Astrocyte (in vitro differentiated cells and primary cell): Measurements from ENCODE around the gene MAP3K3. TPM values are rescaled to one million over a fixed set of nuclear protein-coding genes. Genes with fewer than 3 reads are reported as not detected.

Experiments
- DNase-seq: peaks from one replicate; pipeline ENCODE4 v3.0.0-alpha.2; 2010; ENCODE audit warnings: low read depth
- FAIRE-seq: peaks from 2 replicates; lab custom pipeline; 2011; peaks lifted over from hg19 to GRCh38; lab: Jason Lieb, UNC
- H2AFZ ChIP-seq: 2 replicates; pipeline ENCODE4 v1.6.0; 2012; ENCODE audit warnings: low read depth, low read length, inconsistent platforms
- H3K27ac ChIP-seq: 2 replicates; pipeline ENCODE4 v1.5.1; 2011; ENCODE audit warnings: low read depth, low read length, inconsistent platforms
- H3K27me3 ChIP-seq: 2 replicates; pipeline ENCODE4 v1.6.0; 2011; ENCODE audit warnings: low read length, inconsistent platforms; ENCODE audit not compliant: insufficient read depth
- H3K36me3 ChIP-seq: 2 replicates; pipeline ENCODE4 v1.5.1; 2011; ENCODE audit warnings: low read length, inconsistent platforms; ENCODE audit not compliant: insufficient read depth
- H3K4me1 ChIP-seq: 2 replicates; pipeline ENCODE4 v1.5.1; 2011; ENCODE audit warnings: low read length, inconsistent platforms; ENCODE audit not compliant: insufficient read depth
- H3K4me2 ChIP-seq: 2 replicates; pipeline ENCODE4 v1.6.0; 2012; ENCODE audit warnings: low read length, inconsistent platforms
- H3K4me3 ChIP-seq: 2 replicates; pipeline ENCODE4 v1.5.1; 2011; ENCODE audit warnings: low read depth, mild to moderate bottlenecking, low read length, inconsistent platforms; ENCODE audit not compliant: insufficient read depth
- H3K79me2 ChIP-seq: 2 replicates; pipeline ENCODE4 v1.6.0; 2012; ENCODE audit warnings: mild to moderate bottlenecking, low read length, inconsistent platforms; ENCODE audit not compliant: insufficient read depth
- H3K9ac ChIP-seq: 2 replicates; pipeline ENCODE4 v1.6.0; 2012; ENCODE audit warnings: mild to moderate bottlenecking, low read length, inconsistent platforms
- H3K9me3 ChIP-seq: 2 replicates; pipeline ENCODE4 v1.5.1; 2012; ENCODE audit warnings: low read depth, mild to moderate bottlenecking, low read length, inconsistent platforms; ENCODE audit not compliant: insufficient read depth
- H4K20me1 ChIP-seq: 2 replicates; pipeline ENCODE4 v1.6.0; 2012; ENCODE audit warnings: low read length, inconsistent platforms; ENCODE audit not compliant: insufficient read depth
- H3K27ac Mint-ChIP-seq: one replicate; pipeline ENCODE4 v1.8.0; 2021; ENCODE audit warnings: mild to moderate bottlenecking, mixed read lengths; ENCODE audit not compliant: unreplicated experiment
- H3K27me3 Mint-ChIP-seq: one replicate; pipeline ENCODE4 v1.8.0; 2021; ENCODE audit warnings: low read depth, mixed read lengths; ENCODE audit not compliant: unreplicated experiment
- H3K36me3 Mint-ChIP-seq: one replicate; pipeline ENCODE4 v1.8.0; 2021; ENCODE audit warnings: low read depth, mixed read lengths; ENCODE audit not compliant: unreplicated experiment
- H3K4me1 Mint-ChIP-seq: one replicate; pipeline ENCODE4 v1.8.0; 2021; ENCODE audit warnings: low read depth, mixed read lengths; ENCODE audit not compliant: unreplicated experiment
- H3K4me3 Mint-ChIP-seq: one replicate; pipeline ENCODE4 v1.8.0; 2021; ENCODE audit warnings: mild to moderate bottlenecking, moderate library complexity, mixed read lengths; ENCODE audit not compliant: unreplicated experiment
- H3K9me3 Mint-ChIP-seq: one replicate; pipeline ENCODE4 v1.8.0; 2021; ENCODE audit warnings: mild to moderate bottlenecking, mixed read lengths; ENCODE audit not compliant: unreplicated experiment
- EZH2 ChIP-seq: IDR thresholded peaks from 2 replicates; pipeline ENCODE4 v1.6.1; 2012; ENCODE audit warnings: mild to moderate bottlenecking, low read length, inconsistent platforms; ENCODE audit not compliant: insufficient read depth
- total RNA-seq: library from RNA; stranded (reverse); gene quantifications from 2 replicates; pipeline ENCODE4 v1.2.1, GENCODE V29; 2021
- TF ChIP-seq, protein P1 (sequence below): IDR thresholded peaks from 2 replicates; pipeline ENCODE4 v1.5.1; 2011; ENCODE audit warnings: low read depth, mild to moderate bottlenecking, inconsistent platforms, low read length, moderate library complexity; ENCODE audit not compliant: insufficient read depth

MAP3K3 gene
- total RNA-seq, 1 donor from 2014 or later = 30.5 TPM

DNA sequence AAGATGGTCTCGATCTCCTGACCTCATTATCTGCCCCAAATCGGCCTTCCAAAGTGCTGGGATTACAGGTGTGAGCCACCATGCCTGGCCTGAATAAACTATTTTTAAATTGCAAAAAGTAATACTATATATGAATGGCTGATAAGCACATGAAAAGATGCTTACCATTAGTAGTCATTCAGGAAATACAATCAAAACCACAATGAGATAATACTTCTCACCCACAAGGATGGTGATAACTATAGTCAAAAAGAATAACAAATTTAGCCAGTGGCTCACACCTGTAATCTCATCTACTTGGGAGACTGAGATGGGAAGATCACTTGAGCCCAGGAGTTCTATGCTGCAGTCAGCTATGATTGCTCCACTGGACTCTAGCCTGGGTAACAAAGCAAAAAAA is 23.9 kb upstream of the MAP3K3 start:
- Mint-ChIP-seq H3K4me3 (no peak overlapping the region), H3K9me3 (no peaks in the 10 kb centered on the region), H3K27ac (no peak overlapping the region), H3K36me3 (peaks cover 5% of the 10 kb centered on the region), H3K4me1 (peaks cover 7% of the 10 kb centered on the region), H3K27me3 (no peaks in the 10 kb centered on the region)
- Histone ChIP-seq H3K4me2 (no peak overlapping the region), H3K4me1 (peaks cover 14% of the 10 kb centered on the region), H3K9ac (no peak overlapping the region), H3K27me3 (no peaks in the 10 kb centered on the region), H4K20me1 (no peaks in the 10 kb centered on the region), H3K79me2 (peaks cover 15% of the 10 kb centered on the region), H3K9me3 (no peaks in the 10 kb centered on the region), H3K36me3 (peaks cover 3% of the 10 kb centered on the region), H2AFZ (no peak overlapping the region), H3K27ac (no peak overlapping the region), H3K4me3 (no peak overlapping the region)
- TF ChIP-seq EZH2 = no peak
- TF ChIP-seq, protein P1, sequence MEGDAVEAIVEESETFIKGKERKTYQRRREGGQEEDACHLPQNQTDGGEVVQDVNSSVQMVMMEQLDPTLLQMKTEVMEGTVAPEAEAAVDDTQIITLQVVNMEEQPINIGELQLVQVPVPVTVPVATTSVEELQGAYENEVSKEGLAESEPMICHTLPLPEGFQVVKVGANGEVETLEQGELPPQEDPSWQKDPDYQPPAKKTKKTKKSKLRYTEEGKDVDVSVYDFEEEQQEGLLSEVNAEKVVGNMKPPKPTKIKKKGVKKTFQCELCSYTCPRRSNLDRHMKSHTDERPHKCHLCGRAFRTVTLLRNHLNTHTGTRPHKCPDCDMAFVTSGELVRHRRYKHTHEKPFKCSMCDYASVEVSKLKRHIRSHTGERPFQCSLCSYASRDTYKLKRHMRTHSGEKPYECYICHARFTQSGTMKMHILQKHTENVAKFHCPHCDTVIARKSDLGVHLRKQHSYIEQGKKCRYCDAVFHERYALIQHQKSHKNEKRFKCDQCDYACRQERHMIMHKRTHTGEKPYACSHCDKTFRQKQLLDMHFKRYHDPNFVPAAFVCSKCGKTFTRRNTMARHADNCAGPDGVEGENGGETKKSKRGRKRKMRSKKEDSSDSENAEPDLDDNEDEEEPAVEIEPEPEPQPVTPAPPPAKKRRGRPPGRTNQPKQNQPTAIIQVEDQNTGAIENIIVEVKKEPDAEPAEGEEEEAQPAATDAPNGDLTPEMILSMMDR = no peak
- peak; percentile 8 for DNase-seq
- FAIRE-seq = no peak

DNA sequence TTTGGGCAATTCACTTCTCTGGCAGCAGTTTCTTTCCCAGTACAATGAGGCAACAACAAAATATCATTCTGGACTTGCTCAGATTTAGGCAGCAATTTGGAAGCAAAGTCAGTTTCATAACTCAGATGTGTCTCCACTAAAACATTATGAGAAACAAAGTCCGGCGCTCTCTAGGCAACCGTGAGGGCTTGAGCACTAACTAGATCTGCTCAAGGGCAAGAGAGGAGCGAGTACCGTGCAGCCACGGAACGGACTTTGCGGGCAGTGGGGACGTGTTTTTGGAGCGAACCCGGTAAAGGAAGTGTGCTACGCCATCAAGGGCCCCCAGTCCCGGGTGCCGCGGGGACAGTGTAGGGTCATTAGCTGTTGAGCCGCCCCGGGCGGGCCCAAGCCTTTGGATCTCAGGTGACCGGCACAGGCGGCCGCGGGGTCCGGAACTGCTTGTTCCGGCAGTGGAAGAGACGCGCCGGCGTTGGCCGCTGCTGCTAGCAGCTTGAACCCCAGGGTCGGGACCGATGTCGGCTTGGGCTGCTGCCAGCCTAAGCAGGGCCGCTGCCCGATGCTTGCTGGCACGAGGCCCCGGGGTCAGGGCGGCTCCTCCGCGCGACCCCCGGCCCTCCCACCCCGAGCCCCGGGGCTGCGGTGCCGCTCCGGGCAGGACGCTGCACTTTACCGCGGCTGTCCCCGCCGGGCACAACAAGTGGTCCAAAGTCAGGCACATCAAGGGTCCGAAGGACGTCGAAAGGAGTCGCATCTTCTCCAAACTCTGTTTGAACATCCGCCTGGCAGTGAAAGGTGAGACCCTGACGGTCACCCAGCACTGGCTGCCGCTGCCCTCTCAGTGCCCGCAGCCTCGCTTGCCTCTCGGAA is 21.4 kb upstream of the MAP3K3 start, which contains the start of gene TACO1:
TSS of gene TACO1 (plus strand) at position 327 of the 870 bp plus-strand sequence. CDS start at position 516, 189 bp downstream.
- Histone ChIP-seq H3K27me3 (no peaks in the 10 kb centered on the region), H3K79me2 (peaks cover 15% of the 10 kb centered on the region), H4K20me1 (no peaks in the 10 kb centered on the region), H3K4me3 (peak within 1 kb of the TSS; percentile 82), H3K9ac (peak within 1 kb of the TSS; percentile 90), H3K9me3 (no peaks in the 10 kb centered on the region), H3K4me2 (peak within 1 kb of the TSS; percentile 95), H3K4me1 (peaks cover 14% of the 10 kb centered on the region), H2AFZ (peak within 1 kb of the TSS; percentile 84), H3K36me3 (peaks cover 10% of the 10 kb centered on the region), H3K27ac (peak within 1 kb of the TSS; percentile 72)
- Mint-ChIP-seq H3K27me3 (no peaks in the 10 kb centered on the region), H3K27ac (peak within 1 kb of the TSS; percentile 78), H3K9me3 (no peaks in the 10 kb centered on the region), H3K4me1 (peaks cover 7% of the 10 kb centered on the region), H3K4me3 (peak within 1 kb of the TSS; percentile 89), H3K36me3 (peaks cover 5% of the 10 kb centered on the region)
- DNase-seq (peak; percentile 77), FAIRE-seq (no peak)
- TF ChIP-seq EZH2 = no peak
- TF ChIP-seq, protein P1 = no peak
